GM19438 (cell line): Measurements from ENCODE around the gene STAP2.

Experiments
- ATAC-seq: cut with Tn5 transposase; IDR thresholded peaks from one replicate; pipeline ENCODE4 v1.9.1; 2021; ENCODE audit warnings: low read depth; ENCODE audit not compliant: unreplicated experiment

The STAP2 gene

GRCh38 chr19:4371247-4372164 lies 32.9 kb upstream of the STAP2 start:
- ATAC-seq: no peak

- ATAC-seq: no peak
Observed at GRCh38 chr19:4370418-4371041, 31.9 kb upstream of the STAP2 start.

- ATAC-seq: peak; percentile 38
Observed at GRCh38 chr19:4369888-4370260, 31.2 kb upstream of the STAP2 start.

- peak; percentile 60 for ATAC-seq
Observed at GRCh38 chr19:4369109-4369887, 30.7 kb upstream of the STAP2 start.

GRCh38 chr19:4368128-4368820 lies 29.6 kb upstream of the STAP2 start:
- ATAC-seq: peak; percentile 7

- no peak for ATAC-seq
Observed at GRCh38 chr19:4367781-4368127, 29.1 kb upstream of the STAP2 start.

- no peak for ATAC-seq
Observed at GRCh38 chr19:4367336-4367723, 28.7 kb upstream of the STAP2 start.

GRCh38 chr19:4366666-4367335 lies 28.2 kb upstream of the STAP2 start:
- no peak for ATAC-seq

- ATAC-seq: no peak
Observed at GRCh38 chr19:4365791-4366665, 27.4 kb upstream of the STAP2 start.

- no peak for ATAC-seq
Observed at GRCh38 chr19:4365341-4365740, 26.7 kb upstream of the STAP2 start.

GRCh38 chr19:4363571-4364304 lies 25.1 kb upstream of the STAP2 start:
- no peak for ATAC-seq

GRCh38 chr19:4362831-4363545 lies 24.4 kb upstream of the STAP2 start:
- no peak for ATAC-seq

GRCh38 chr19:4362101-4362828 lies 23.6 kb upstream of the STAP2 start:
- no peak for ATAC-seq

GRCh38 chr19:4361152-4362046 lies 22.8 kb upstream of the STAP2 start:
- no peak for ATAC-seq

- no peak for ATAC-seq
Observed at GRCh38 chr19:4360641-4361151, 22.1 kb upstream of the STAP2 start.

GRCh38 chr19:4360081-4360569 lies 21.5 kb upstream of the STAP2 start:
- no peak for ATAC-seq
